Superior temporal gyrus (tissue), 1 donor: ENCODE results near the gene TIMM23B.
"Not testable (repeated sequence)": the region's sequence is repeated elsewhere in the genome, so short reads cannot be mapped to it uniquely, and the experiment has no call there.

Experiments used
- DNase-seq: peaks from one replicate; pipeline ENCODE4 v3.0.0-alpha.2; 2016; ENCODE audit errors: extremely low spot score

TIMM23B gene

DNA sequence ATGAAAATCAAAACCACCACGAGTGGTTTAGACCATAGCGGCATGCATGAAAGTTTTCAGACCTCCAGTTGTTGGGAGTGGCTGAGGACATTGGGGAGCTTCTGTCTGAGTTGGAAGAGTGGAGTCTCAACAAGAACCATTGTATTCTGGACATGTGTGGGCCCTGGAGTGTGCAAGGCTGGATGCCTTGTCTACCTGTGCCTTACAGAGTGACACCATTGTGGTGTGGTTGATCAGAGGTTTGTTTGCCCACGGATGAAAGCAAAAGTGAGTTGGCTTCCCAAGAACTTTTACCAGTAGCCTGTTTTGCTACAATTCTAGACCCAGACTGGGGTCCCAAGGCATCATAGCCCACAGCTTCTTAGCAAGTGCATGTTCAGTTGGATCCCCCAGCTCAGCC is 35.9 kb downstream of the TIMM23B start:
- DNase-seq = not testable (repeated sequence)

GRCh38 chr10:49987207-49987606 is 45.4 kb downstream of the TIMM23B start:
- DNase-seq = not testable (repeated sequence)

DNA sequence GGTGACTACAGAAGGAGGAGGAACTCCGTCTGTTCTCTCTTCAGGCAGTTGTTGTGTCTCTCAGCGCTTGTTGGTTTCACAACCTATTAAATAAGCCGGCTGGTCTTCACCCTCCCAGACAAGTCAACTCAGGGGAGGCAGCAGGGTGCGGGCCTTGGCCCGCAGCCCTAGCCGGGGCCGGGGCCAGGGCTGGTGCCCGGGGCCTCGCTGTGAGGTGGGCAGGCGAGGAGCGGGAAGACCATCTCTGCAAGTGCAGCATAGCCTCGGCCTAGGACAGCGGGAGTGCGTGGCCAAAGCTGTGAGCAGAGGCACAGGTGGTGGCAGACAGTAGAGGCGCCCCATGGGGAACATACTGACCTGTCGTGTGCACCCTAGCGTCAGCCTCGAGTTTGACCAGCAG is 46.5 kb downstream of the TIMM23B start, which contains the start of gene AGAP6:
TSS of gene AGAP6 (plus strand) at position 31 of the 400 bp plus-strand sequence. CDS start at position 341, 310 bp downstream.
- not testable (repeated sequence) for DNase-seq

DNA sequence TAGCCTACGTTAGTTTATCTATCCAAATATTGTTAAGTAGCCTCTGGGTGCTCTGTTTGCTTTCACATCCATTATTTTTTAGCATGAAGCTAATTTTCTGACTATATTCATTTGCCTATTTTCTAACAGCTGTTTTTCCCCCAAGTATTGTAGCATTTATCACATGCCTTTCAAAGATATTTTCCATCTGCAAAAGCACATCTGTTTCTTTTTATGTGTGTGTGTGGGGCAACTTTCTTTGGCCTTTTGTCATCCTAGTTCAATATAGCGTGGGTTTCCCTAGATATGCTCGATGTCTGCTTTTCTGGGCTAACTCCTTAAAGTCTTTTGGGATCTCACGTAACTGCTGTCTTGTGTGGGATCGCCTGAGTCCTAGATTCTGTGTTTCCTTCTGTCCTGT is 53.5 kb downstream of the TIMM23B start:
- not testable (repeated sequence) for DNase-seq

GRCh38 chr10:50014024-50014423 is 72.2 kb downstream of the TIMM23B start:
- not testable (repeated sequence) for DNase-seq

DNA sequence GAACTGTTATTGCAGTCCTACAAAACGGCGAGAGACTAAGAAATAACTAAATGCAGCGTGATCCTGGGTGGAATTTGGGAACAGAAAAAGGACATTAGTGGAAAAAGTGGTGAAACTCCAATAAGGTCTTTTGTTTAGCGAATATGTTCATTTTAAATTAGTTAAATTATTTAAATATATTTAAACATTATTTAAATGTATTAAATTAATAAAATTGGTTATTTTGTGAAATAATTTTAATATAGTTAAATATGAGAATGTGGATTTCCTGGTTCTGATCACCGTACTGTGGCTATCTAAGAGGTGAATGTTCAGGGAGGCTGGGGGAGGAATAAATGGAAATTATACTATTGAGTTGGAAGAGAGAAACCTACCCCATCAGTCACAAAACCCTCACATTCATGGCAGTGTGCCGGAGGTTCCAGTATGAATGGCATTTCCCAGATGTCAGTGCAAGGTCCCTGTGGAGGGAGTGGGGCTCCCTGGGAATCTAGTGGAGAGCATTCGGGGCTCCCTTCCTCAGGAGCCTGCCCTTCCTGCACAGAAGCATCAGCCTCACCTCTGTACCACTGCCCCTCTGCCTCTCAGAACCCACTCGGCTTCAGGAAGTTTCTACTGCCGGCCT is 73.9 kb downstream of the TIMM23B start:
- DNase-seq = not testable (repeated sequence)

DNA sequence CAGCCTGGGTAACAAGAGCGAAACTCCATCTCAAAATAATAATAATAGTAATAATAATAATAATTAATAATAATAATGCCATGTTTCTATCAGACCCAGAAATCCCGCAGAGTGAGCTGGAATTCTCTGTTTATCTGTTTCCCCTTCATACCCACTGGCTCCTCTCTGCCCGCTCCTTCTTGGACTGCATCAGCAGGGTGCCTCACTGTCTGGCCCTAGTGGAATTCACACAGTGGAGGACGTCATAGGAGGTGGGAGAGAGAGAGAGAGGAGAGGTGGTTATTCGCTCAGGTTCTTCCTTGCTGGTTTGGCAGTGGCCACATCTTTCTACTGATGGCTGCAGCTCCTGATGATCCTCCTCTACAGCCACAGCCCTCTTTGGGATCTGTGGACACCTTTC is 75.1 kb downstream of the TIMM23B start:
- DNase-seq = not testable (repeated sequence)

DNA sequence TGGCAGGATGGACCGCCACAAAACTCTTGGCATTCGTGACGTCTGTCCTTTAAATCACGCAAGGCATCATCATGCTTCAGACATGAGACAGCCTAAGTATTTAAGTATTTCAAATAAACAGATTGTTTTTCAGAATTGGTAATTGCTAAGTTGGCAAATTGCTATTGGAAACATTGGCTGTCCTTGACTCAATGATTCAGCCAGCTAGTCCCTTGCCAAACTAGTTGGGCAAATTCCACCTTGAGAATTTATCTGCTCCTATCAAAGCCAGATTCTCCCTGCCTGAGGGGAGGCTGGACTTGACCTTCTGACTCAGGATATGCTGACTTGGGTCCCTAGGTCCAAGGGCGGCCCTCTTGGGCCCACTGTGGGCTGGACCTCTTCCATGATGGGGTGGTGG is 75.8 kb downstream of the TIMM23B start:
- DNase-seq = not testable (repeated sequence)

GRCh38 chr10:50019279-50019678 is 77.4 kb downstream of the TIMM23B start:
- not testable (repeated sequence) for DNase-seq

GRCh38 chr10:50020451-50021024 is 78.7 kb downstream of the TIMM23B start:
- DNase-seq = not testable (repeated sequence)

DNA sequence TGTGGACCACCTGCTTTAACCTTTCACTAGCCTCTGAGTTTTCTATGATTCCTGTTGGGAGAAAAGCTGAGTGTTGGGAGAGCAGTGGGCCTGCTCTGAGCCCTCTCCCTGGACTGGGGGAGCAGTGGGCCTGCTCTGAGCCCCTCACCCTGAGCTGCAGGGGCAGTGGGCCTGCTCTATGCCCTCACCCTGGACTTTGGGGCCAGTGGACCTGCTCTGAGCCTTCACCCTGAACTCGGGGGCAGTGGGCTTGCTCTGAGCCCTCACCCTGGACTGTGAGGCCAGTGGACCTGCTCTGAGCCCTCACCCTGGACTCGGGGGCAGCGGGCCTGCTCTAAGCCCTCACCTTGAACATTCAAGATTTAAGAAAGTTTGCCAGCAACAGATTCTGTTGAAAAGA is 79.8 kb downstream of the TIMM23B start:
- DNase-seq = no peak
